SJSA1 (cell line): ENCODE data around the gene OSMR. TPM values are rescaled to one million over a fixed set of nuclear protein-coding genes. Genes with fewer than 3 reads are reported as not detected.

Experiments
- DNase-seq, 2 experiments: peaks; one replicate each; pipeline ENCODE4 v3.0.0-alpha.2; 2015 to 2020; ENCODE audit warnings: low spot score in 2 of 2, low read depth in 1 of 2
- H3K27ac ChIP-seq: fragments of 250-450 bp; sonication (Bioruptor Pico); 2 replicates; pipeline ENCODE4 v1.5.1; 2020; ENCODE audit warnings: mild to moderate bottlenecking, moderate library complexity
- H3K27me3 ChIP-seq: fragments of 250-450 bp; sonication (Bioruptor Pico); replicated peaks from 2 replicates; pipeline ENCODE4 v1.5.1; 2020; ENCODE audit warnings: mild to moderate bottlenecking, moderate library complexity
- H3K36me3 ChIP-seq: fragments of 250-450 bp; sonication (Bioruptor Pico); 2 replicates; pipeline ENCODE4 v1.5.1; 2020; ENCODE audit warnings: mild to moderate bottlenecking
- H3K4me1 ChIP-seq: fragments of 250-450 bp; sonication (Bioruptor Pico); replicated peaks from 2 replicates; pipeline ENCODE4 v1.6.1; 2021; ENCODE audit warnings: mild to moderate bottlenecking
- H3K4me3 ChIP-seq: fragments of 250-450 bp; sonication (Bioruptor Pico); 2 replicates; pipeline ENCODE4 v1.5.1; 2020; ENCODE audit warnings: mild to moderate bottlenecking
- H3K9me3 ChIP-seq: fragments of 250-450 bp; sonication (Bioruptor Pico); replicated peaks from 2 replicates; pipeline ENCODE4 v1.5.1; 2020; ENCODE audit warnings: mild to moderate bottlenecking
- total RNA-seq: library from RNA; depleted of rRNA; stranded (reverse); fragments of >200 nt; shearing (Covaris generic); gene quantifications from 2 replicates; pipeline ENCODE4 v1.2.3, GENCODE V29; 2014

The OSMR gene
- total RNA-seq, 1 experiment from 2014 or later, result 26.4 TPM

- H3K36me3 ChIP-seq, result peaks cover 42% of the 10 kb centered on the region
- H3K4me3 ChIP-seq, result no peak overlapping the region
- no peaks in the 10 kb centered on the region for H3K27me3 ChIP-seq
- no peak for DNase-seq
- H3K27ac ChIP-seq, result peak overlapping the region; percentile 77
- H3K4me1 ChIP-seq, result peaks cover 39% of the 10 kb centered on the region
- H3K9me3 ChIP-seq, result no peaks in the 10 kb centered on the region
These were observed 24.8 kb downstream of the OSMR start for GRCh38 chr5:38870595-38870994.

- DNase-seq, result peak in 1 of 2 experiments; percentile 15
- Histone ChIP-seq H3K27ac (peak overlapping the region; percentile 77), H3K4me1 (peaks cover 39% of the 10 kb centered on the region), H3K9me3 (no peaks in the 10 kb centered on the region), H3K36me3 (peaks cover 46% of the 10 kb centered on the region), H3K27me3 (no peaks in the 10 kb centered on the region), H3K4me3 (no peak overlapping the region)
These were observed 25.3 kb downstream of the OSMR start for GRCh38 chr5:38871058-38871605.

GRCh38 chr5:38871790-38872551, 26.2 kb downstream of the OSMR start:
- Histone ChIP-seq H3K27ac (peak overlapping the region; percentile 77), H3K27me3 (no peaks in the 10 kb centered on the region), H3K4me1 (peaks cover 34% of the 10 kb centered on the region), H3K36me3 (peaks cover 54% of the 10 kb centered on the region), H3K9me3 (no peaks in the 10 kb centered on the region), H3K4me3 (no peak overlapping the region)
- peak; percentile 65 to 93 for DNase-seq

- Histone ChIP-seq H3K9me3 (no peaks in the 10 kb centered on the region), H3K27me3 (no peaks in the 10 kb centered on the region), H3K27ac (peak overlapping the region; percentile 30), H3K36me3 (peaks cover 63% of the 10 kb centered on the region), H3K4me1 (peaks cover 28% of the 10 kb centered on the region), H3K4me3 (no peak overlapping the region)
- DNase-seq, result no peak
These were observed 27.0 kb downstream of the OSMR start for GRCh38 chr5:38872826-38873225.

GRCh38 chr5:38874948-38875456, 29.2 kb downstream of the OSMR start:
- no peak overlapping the region for H3K27ac ChIP-seq
- peaks cover 28% of the 10 kb centered on the region for H3K4me1 ChIP-seq
- DNase-seq, result no peak
- no peaks in the 10 kb centered on the region for H3K9me3 ChIP-seq
- H3K27me3 ChIP-seq, result no peaks in the 10 kb centered on the region
- peaks cover 62% of the 10 kb centered on the region for H3K36me3 ChIP-seq
- no peak overlapping the region for H3K4me3 ChIP-seq

GRCh38 chr5:38878391-38879077, 32.7 kb downstream of the OSMR start:
- H3K4me3 ChIP-seq, result no peak overlapping the region
- H3K36me3 ChIP-seq, result peaks cover 68% of the 10 kb centered on the region
- no peaks in the 10 kb centered on the region for H3K9me3 ChIP-seq
- no peak overlapping the region for H3K27ac ChIP-seq
- no peak for DNase-seq
- H3K27me3 ChIP-seq, result no peaks in the 10 kb centered on the region
- H3K4me1 ChIP-seq, result peaks cover 4% of the 10 kb centered on the region

- no peak overlapping the region for H3K4me3 ChIP-seq
- peaks cover 9% of the 10 kb centered on the region for H3K4me1 ChIP-seq
- no peak overlapping the region for H3K27ac ChIP-seq
- no peak for DNase-seq
- no peaks in the 10 kb centered on the region for H3K27me3 ChIP-seq
- H3K9me3 ChIP-seq, result no peaks in the 10 kb centered on the region
- peaks cover 71% of the 10 kb centered on the region for H3K36me3 ChIP-seq
These were observed 33.3 kb downstream of the OSMR start for GRCh38 chr5:38879078-38879460.

- Histone ChIP-seq H3K9me3 (no peaks in the 10 kb centered on the region), H3K27me3 (no peaks in the 10 kb centered on the region), H3K27ac (no peak overlapping the region), H3K36me3 (peaks cover 54% of the 10 kb centered on the region), H3K4me3 (no peak overlapping the region), H3K4me1 (peaks cover 12% of the 10 kb centered on the region)
- no peak for DNase-seq
These were observed 38.0 kb downstream of the OSMR start for GRCh38 chr5:38883842-38884241.

GRCh38 chr5:38885208-38885607, 39.4 kb downstream of the OSMR start:
- Histone ChIP-seq H3K4me1 (peaks cover 12% of the 10 kb centered on the region), H3K4me3 (no peak overlapping the region), H3K27ac (no peak overlapping the region), H3K36me3 (peaks cover 50% of the 10 kb centered on the region), H3K9me3 (no peaks in the 10 kb centered on the region), H3K27me3 (no peaks in the 10 kb centered on the region)
- DNase-seq, result no peak

- H3K4me1 ChIP-seq, result peaks cover 12% of the 10 kb centered on the region
- H3K9me3 ChIP-seq, result no peaks in the 10 kb centered on the region
- H3K4me3 ChIP-seq, result no peak overlapping the region
- DNase-seq, result no peak
- H3K27me3 ChIP-seq, result no peaks in the 10 kb centered on the region
- peaks cover 41% of the 10 kb centered on the region for H3K36me3 ChIP-seq
- no peak overlapping the region for H3K27ac ChIP-seq
These were observed 42.2 kb downstream of the OSMR start for GRCh38 chr5:38888041-38888440.

- Histone ChIP-seq H3K4me1 (no peaks in the 10 kb centered on the region), H3K27me3 (no peaks in the 10 kb centered on the region), H3K27ac (no peak overlapping the region), H3K4me3 (no peak overlapping the region), H3K36me3 (peaks cover 29% of the 10 kb centered on the region), H3K9me3 (no peaks in the 10 kb centered on the region)
- DNase-seq, result no peak
These were observed 43.6 kb downstream of the OSMR start for GRCh38 chr5:38889424-38889823.

- Histone ChIP-seq H3K27ac (no peak overlapping the region), H3K4me1 (no peaks in the 10 kb centered on the region), H3K36me3 (peaks cover 8% of the 10 kb centered on the region; the same call in 1 of the 2 replicates), H3K4me3 (no peak overlapping the region), H3K27me3 (no peaks in the 10 kb centered on the region), H3K9me3 (no peaks in the 10 kb centered on the region)
- DNase-seq, result no peak
These were observed 45.8 kb downstream of the OSMR start for GRCh38 chr5:38891563-38891962.

GRCh38 chr5:38892363-38892762, 46.6 kb downstream of the OSMR start:
- DNase-seq, result no peak
- H3K27ac ChIP-seq, result no peak overlapping the region
- no peaks in the 10 kb centered on the region for H3K9me3 ChIP-seq
- H3K4me3 ChIP-seq, result no peak overlapping the region
- no peaks in the 10 kb centered on the region for H3K27me3 ChIP-seq
- peaks cover 8% of the 10 kb centered on the region; the same call in 1 of the 2 replicates for H3K36me3 ChIP-seq
- no peaks in the 10 kb centered on the region for H3K4me1 ChIP-seq

GRCh38 chr5:38896760-38897159, 50.9 kb downstream of the OSMR start:
- Histone ChIP-seq H3K9me3 (no peaks in the 10 kb centered on the region), H3K27me3 (no peaks in the 10 kb centered on the region), H3K27ac (no peak overlapping the region), H3K4me3 (no peak overlapping the region), H3K36me3 (peaks cover 21% of the 10 kb centered on the region), H3K4me1 (no peaks in the 10 kb centered on the region)
- no peak for DNase-seq
